GM23248 (cell line): ENCODE data around the gene HOMER2.

Experiments used
- EZH2 ChIP-seq: fragments of 200-600 bp; sonication (generic); IDR thresholded peaks from 2 replicates; pipeline ENCODE4 v1.6.1; 2018; ENCODE audit warnings: antibody characterized with exemption, mild to moderate bottlenecking; ENCODE audit not compliant: insufficient read depth, poor library complexity, severe bottlenecking
- EZH2phosphoT487 ChIP-seq: fragments of 200-600 bp; sonication (generic); IDR thresholded peaks from 2 replicates; pipeline ENCODE4 v1.6.1; 2018; ENCODE audit warnings: antibody characterized with exemption, moderate library complexity, mild to moderate bottlenecking, low read depth; ENCODE audit not compliant: insufficient read depth

DNA sequence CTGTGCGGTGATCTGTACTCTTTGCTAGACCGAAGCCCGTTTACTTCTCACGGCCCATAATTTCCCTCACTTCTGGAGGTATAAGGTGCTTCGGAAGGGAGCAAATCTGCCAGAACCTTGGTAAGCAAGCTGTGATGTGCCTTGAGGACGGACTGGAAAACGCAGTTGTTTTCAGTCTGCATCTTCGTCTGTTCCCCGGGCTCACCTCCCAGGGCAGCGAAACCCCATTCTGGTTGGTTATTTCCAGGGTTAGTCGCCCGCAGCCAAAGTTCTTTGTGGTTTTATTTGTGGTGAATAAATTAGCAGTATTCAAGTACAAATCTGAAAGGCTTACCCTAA is 33.9 kb upstream of the HOMER2 start:
- TF ChIP-seq EZH2 (no peak), EZH2phosphoT487 (no peak)
